ENCODE data around the gene SORCS1.
A peak's percentile ranks its signal among the peaks of the same experiment; 100 is the strongest.

The SORCS1 gene

GRCh38 chr10:106631016-106631702 is 533.3 kb downstream of the SORCS1 start:
- no peak for DNase-seq
- intact Hi-C loops (cut with DNase I) = no loop called here

- DNase-seq = no peak
- intact Hi-C loops (cut with DNase I) = loop anchor here (10.0 kb wide), 1 partner anchor 1188 kb away; no protein-coding TSS in a partner anchor
Measured at GRCh38 chr10:106626371-106626770, 538.1 kb downstream of the SORCS1 start.

- intact Hi-C loops (cut with DNase I) = loop anchor here (1.0 to 10.0 kb wide), 2 partner anchors 57 to 1189 kb away; no protein-coding TSS in a partner anchor
- no peak for DNase-seq
Measured at GRCh38 chr10:106625751-106626150, 538.8 kb downstream of the SORCS1 start.

GRCh38 chr10:106619346-106619745 is 545.2 kb downstream of the SORCS1 start:
- DNase-seq = no peak
- intact Hi-C loops (cut with DNase I) = no loop called here

GRCh38 chr10:106618646-106619045 is 545.9 kb downstream of the SORCS1 start:
- DNase-seq = no peak
- intact Hi-C loops (cut with DNase I) = no loop called here

- DNase-seq = no peak
- intact Hi-C loops (cut with DNase I) = no loop called here
Measured at GRCh38 chr10:106615081-106615480, 549.4 kb downstream of the SORCS1 start.

- intact Hi-C loops (cut with DNase I) = no loop called here
- no peak for DNase-seq
Measured at GRCh38 chr10:106614293-106614692, 550.2 kb downstream of the SORCS1 start.

- no peak for DNase-seq
- intact Hi-C loops (cut with DNase I) = no loop called here
Measured at GRCh38 chr10:106612381-106612780, 552.1 kb downstream of the SORCS1 start.

- no peak for DNase-seq
- intact Hi-C loops (cut with DNase I) = no loop called here
Measured at GRCh38 chr10:106609470-106610266, 554.8 kb downstream of the SORCS1 start.

GRCh38 chr10:106608066-106608465 is 556.4 kb downstream of the SORCS1 start:
- no peak for DNase-seq
- intact Hi-C loops (cut with DNase I) = no loop called here

GRCh38 chr10:106595281-106595680 is 569.2 kb downstream of the SORCS1 start:
- DNase-seq = no peak
- intact Hi-C loops (cut with DNase I) = no loop called here

GRCh38 chr10:106593876-106594275 is 570.6 kb downstream of the SORCS1 start:
- no peak for DNase-seq

GRCh38 chr10:106592396-106592795 is 572.1 kb downstream of the SORCS1 start:
- intact Hi-C loops (cut with DNase I) = no loop called here
- no peak for DNase-seq

More at GRCh38 chr10:106593876-106594275, 570.6 kb downstream of the SORCS1 start:
- intact Hi-C loops (cut with DNase I) = no loop called here

- DNase-seq = peak; percentile 35 to 95 (median 62)
- intact Hi-C loops (cut with DNase I) = no loop called here
Measured at GRCh38 chr10:106582291-106582690, 582.2 kb downstream of the SORCS1 start.

- intact Hi-C loops (cut with DNase I) = no loop called here
- no peak for DNase-seq
Measured at GRCh38 chr10:106577756-106578155, 586.8 kb downstream of the SORCS1 start.

GRCh38 chr10:106577266-106577665 is 587.2 kb downstream of the SORCS1 start:
- no peak for DNase-seq
- intact Hi-C loops (cut with DNase I) = no loop called here

- intact Hi-C loops (cut with DNase I) = no loop called here
- no peak for DNase-seq
Measured at GRCh38 chr10:106576534-106576933, 588.0 kb downstream of the SORCS1 start.

GRCh38 chr10:106573106-106573505 is 591.4 kb downstream of the SORCS1 start:
- intact Hi-C loops (cut with DNase I) = loop anchor here (5.0 kb wide), 1 partner anchor 621 kb away; no protein-coding TSS in a partner anchor
- no peak for DNase-seq

GRCh38 chr10:106571192-106571946 is 593.1 kb downstream of the SORCS1 start:
- peak in 1 of 10 donors; percentile 32 for DNase-seq
- intact Hi-C loops (cut with DNase I) = loop anchor here (2.0 to 5.0 kb wide), 2 partner anchors 171 to 619 kb away; no protein-coding TSS in a partner anchor

- intact Hi-C loops (cut with DNase I) = loop anchor here (2.0 to 5.0 kb wide), 2 partner anchors 169 to 618 kb away; no protein-coding TSS in a partner anchor
- no peak for DNase-seq
Measured at GRCh38 chr10:106570268-106570667, 594.2 kb downstream of the SORCS1 start.

GRCh38 chr10:106567629-106568028 is 596.9 kb downstream of the SORCS1 start:
- DNase-seq = no peak
- intact Hi-C loops (cut with DNase I) = no loop called here
